Measurements from ENCODE around the gene ZNF79.

ZNF79 gene

DNA sequence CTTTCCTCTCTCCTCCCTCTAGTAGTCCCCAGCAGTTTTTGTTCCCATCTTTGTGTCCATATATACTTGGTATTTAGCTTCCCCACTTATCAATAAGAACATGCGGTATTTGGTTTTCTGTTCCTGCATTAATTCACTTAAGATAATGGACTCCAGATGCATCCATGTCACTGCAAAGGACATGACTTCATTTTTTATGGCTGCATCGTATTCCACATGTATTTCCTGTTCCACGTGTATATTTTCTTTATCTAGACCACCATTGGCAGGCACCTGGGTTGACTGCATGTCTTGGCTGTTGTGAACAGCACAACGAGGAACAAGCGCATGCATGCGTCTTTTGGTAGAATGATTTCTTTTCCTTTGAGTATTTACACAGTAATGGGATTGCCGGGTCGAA lies 6.2 kb downstream of the ZNF79 start:
- no peak for DNase-seq

GRCh38 chr9:127437497-127438264 lies 13.5 kb downstream of the ZNF79 start:
- DNase-seq: no peak

GRCh38 chr9:127438394-127438793 lies 14.2 kb downstream of the ZNF79 start:
- DNase-seq: no peak

GRCh38 chr9:127444283-127444920 lies 20.2 kb downstream of the ZNF79 start:
- no peak for DNase-seq

GRCh38 chr9:127444921-127445850 lies 21.0 kb downstream of the ZNF79 start:
- DNase-seq: no peak

- DNase-seq: no peak
Observed at GRCh38 chr9:127445851-127446712, 21.9 kb downstream of the ZNF79 start.

GRCh38 chr9:127446713-127447415 lies 22.7 kb downstream of the ZNF79 start:
- no peak for DNase-seq

DNA sequence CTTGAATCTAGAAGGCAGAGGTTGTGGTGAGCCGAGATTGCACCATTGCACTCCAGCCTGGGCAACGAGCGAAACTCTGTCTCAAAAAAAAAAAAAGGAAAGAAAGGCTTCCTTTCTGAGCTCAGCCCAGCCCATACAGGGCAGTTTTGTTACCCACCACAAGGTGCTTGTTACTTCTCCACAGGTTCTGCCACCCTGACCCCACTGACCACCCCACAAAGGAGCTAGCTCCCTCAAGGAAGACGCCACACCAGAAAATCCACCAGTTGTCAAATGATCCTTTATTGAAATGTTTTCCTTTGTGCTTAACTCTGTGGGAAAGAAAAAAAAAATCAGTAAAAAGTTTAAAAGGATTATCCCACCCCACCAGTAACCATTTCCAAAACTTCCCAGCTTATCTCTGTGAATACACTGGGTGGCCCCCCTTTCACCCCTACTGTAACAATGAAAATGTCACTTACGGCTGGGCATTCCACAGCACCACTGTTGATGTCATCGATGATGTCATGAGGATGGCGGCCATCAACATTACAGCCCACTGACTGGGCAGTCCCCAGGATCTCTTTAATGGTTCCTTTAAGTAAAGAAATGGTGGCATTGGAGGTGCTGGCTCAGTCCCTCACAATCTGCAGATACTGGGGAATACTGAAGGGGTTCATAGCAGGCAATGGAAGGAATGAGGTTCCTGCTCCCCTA lies 23.4 kb downstream of the ZNF79 start:
- DNase-seq: no peak

DNA sequence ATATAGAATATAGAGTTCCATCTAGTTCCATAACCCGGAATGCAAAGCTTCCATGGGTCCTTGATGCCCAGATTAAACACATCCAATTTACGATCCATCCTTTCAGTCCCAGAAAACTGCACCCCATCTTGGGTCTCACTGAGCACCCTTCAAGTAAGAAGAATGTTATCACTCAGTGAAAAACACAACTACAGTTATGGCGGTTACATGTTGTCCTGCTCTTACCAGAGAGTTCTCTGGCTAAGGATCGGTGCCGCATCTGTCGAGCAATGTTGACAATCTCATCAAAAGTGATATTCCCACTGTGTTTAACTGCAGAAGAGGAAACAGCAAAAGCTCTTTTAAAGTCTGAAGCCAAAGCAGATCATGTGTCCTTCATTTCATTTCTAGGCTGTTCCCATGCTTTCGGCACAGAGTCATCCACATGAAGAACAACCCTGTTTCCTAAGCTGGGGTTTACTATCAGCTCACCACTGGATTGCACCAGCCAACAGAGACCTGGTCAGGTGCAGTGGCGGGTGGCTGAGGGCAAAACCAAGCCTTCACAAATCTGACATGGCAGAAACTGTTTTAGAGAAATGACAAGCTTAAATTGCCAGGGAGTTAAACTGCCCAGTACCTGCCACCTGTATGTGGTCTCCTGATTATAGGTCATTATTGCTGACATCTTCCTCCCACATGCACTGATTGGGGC lies 24.1 kb downstream of the ZNF79 start:
- DNase-seq: no peak

DNA sequence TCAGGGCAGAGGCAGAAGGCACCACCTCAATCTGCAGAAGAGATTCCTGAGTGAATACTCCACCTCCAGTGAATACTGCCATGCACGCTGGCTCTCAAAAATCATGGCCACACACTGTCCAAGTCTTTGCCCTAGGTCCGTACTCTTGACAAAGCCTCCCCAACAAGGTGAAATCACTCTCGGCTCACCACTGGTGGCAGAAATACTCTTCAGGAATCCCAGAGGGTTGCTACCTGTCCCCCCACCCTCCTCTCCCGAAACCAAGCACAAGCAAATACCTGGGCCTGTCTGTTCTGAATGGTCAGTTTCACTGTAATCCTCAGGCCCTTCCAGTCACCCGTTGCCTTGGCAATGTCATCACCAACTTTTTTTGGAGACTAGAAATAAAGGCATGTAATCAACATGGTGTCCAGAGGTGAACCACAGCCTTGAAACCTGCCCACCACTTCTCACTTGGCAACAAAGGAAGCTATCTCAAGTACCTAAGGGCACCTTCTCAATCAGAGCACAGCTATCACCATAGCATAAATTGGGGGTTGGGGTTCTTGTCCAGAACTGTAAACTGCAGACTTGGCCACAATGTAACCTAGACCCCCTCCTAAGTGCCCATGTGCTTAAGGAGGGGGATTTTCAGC lies 25.3 kb downstream of the ZNF79 start:
- DNase-seq: no peak

GRCh38 chr9:127450243-127450760 lies 26.1 kb downstream of the ZNF79 start:
- DNase-seq: no peak

GRCh38 chr9:127450830-127451607 lies 26.8 kb downstream of the ZNF79 start, which contains the start of the genes LRSAM1 and RPL12:
TSS of gene LRSAM1 (plus strand) at chr9:127451510. CDS start at chr9:127454528, 3,018 bp downstream.
TSS of gene RPL12 (minus strand) at chr9:127451406. CDS start at chr9:127451317, 89 bp downstream.
- peak; percentile 98 for DNase-seq

- no peak for DNase-seq
Observed at GRCh38 chr9:127451608-127451857, 27.4 kb downstream of the ZNF79 start.

- peak; percentile 8 for DNase-seq
Observed at GRCh38 chr9:127451858-127452656, 27.9 kb downstream of the ZNF79 start.

DNA sequence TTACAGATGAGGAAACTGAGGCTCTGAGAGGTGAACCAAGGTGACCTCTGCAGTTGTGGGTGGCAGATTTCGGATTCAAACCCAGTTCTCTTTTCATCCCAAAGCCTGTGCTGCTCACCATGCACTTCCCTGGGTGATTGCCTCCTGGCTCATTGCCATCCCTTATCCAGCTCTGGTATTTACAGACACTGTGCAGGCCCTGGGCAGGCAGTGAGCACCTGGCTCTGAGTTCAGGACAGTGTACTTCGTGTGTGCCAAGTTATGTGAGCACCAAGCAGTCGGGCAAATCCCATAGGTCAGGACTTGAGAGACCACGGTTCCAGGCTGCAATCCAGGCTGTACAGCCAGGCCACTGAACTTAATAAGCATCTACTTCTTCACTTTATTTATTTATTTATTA lies 28.5 kb downstream of the ZNF79 start:
- DNase-seq: no peak

DNA sequence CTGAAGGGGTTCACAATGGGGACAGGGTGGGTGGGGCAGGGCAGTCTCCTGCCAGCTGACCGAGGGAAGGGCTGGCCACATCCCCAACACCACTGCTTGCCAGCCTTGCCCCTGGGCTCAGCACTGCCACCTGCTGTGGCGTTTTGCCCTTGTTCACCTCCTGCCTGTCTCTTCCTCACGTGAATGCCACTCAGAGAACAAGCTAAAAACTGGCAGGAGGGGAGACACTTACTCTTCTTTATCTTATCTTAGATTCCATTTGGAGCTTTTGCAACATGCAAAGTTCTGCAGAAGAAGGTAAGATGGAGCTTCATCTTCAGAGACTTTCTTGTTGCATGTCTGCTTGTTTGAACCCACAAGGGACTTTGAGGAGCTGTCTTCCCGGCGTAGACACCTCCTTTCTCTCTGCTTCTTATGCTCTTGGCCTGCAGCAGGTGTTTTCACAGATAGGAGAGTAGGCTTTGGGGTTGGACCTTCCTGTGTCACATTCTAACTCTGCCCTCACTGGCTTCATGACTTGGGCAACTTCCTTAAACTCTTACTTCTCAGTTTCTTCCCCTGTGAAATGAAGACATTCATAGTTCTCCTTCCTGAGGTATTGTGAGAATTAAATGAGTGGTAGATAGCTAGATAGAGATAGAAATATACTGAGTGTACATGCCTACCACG lies 31.3 kb downstream of the ZNF79 start:
- DNase-seq: no peak

DNA sequence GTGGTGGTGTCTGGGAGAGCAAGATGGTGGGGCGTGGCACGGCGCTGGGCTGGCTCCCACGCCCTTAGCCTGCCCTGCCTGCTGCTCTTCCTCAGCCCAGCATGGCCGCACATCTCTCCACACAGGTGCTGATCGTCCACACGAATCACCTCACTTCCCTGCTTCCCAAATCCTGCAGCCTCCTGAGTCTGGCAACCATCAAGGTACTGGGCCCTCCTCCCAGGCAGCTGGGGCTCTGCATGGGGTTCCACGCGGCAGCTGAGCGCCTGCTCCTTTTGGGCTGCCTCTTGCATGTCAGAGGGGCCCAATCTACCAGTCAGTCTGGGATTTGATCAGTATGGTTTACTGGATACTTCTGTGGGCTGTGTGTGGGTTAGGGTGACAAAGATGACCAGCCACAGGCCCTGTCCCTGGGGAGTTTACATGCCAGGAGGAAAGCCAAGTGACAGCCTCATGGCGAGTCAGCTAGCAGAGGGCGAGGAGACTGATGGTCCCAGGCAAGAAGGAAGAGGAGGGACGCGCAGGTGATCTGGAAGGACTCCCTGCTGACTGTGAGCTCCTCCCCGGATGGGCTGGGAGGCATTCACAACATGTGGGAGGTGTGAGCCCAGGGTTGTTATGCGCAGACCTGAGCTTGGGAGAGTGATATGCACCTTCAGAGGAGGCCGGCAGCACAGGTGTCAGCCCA lies 33.2 kb downstream of the ZNF79 start:
- no peak for DNase-seq
